Lower lobe of right lung (tissue), 2 donors: Measurements from ENCODE around the gene GRIA4. TPM values are rescaled to one million over a fixed set of nuclear protein-coding genes. Genes with fewer than 3 reads are reported as not detected.

Experiments used
- ATAC-seq, 2 donors: fragments of 200-7000 bp; cut with Tn5 transposase; one replicate each; pipeline ENCODE4 v1.9.1; 2020 to 2022; ENCODE audit warnings: mild to moderate bottlenecking in 2 of 2, moderate library complexity in 2 of 2
- DNase-seq: peaks from one replicate; pipeline ENCODE4 v3.0.0-alpha.2; 2020
- H3K27ac ChIP-seq: fragments of 200-600 bp; one replicate; pipeline ENCODE4 v1.8.0; 2022
- H3K27me3 ChIP-seq: fragments of 200-600 bp; one replicate; pipeline ENCODE4 v1.8.0; 2022; ENCODE audit warnings: low read depth
- H3K36me3 ChIP-seq: fragments of 200-600 bp; one replicate; pipeline ENCODE4 v1.8.0; 2022; ENCODE audit warnings: mild to moderate bottlenecking
- H3K4me1 ChIP-seq: fragments of 200-600 bp; one replicate; pipeline ENCODE4 v1.8.0; 2022
- H3K4me3 ChIP-seq: fragments of 200-600 bp; one replicate; pipeline ENCODE4 v1.8.0; 2022; ENCODE audit warnings: mild to moderate bottlenecking
- H3K9me3 ChIP-seq: fragments of 200-600 bp; one replicate; pipeline ENCODE4 v1.8.0; 2022
- intact Hi-C: fragments of 100-400 bp; cut with DNase I; formaldehyde crosslinking; loops from one replicate; pipeline ENCODE4 v1.11.0; 2022
- total RNA-seq: library from RNA; stranded (reverse); fragmentation: NEBNext Ultra II Directional; extraction: Animal tissue kit (Norgen Biotek cat#: 25700); gene quantifications from one replicate; pipeline ENCODE4 v1.2.1, GENCODE V29; 2021
- TF ChIP-seq, protein P1 (sequence below): fragments of 200-600 bp; IDR thresholded peaks from one replicate; pipeline ENCODE4 v1.8.0; 2022; ENCODE audit warnings: antibody characterized with exemption, mild to moderate bottlenecking
- donor health status: DM: no; HTN: yes; CAD: no; lungs with severe emphysema.

Gene GRIA4
- total RNA-seq, 1 donor from 2014 or later = not detected

- DNase-seq = no peak
- H3K27me3 ChIP-seq = peaks cover 32% of the 10 kb centered on the region
- no peak overlapping the region for H3K27ac ChIP-seq
- no peaks in the 10 kb centered on the region for H3K9me3 ChIP-seq
- no peak overlapping the region for H3K4me3 ChIP-seq
- H3K36me3 ChIP-seq = no peaks in the 10 kb centered on the region
- peaks cover 24% of the 10 kb centered on the region for H3K4me1 ChIP-seq
- TF ChIP-seq, protein P1, sequence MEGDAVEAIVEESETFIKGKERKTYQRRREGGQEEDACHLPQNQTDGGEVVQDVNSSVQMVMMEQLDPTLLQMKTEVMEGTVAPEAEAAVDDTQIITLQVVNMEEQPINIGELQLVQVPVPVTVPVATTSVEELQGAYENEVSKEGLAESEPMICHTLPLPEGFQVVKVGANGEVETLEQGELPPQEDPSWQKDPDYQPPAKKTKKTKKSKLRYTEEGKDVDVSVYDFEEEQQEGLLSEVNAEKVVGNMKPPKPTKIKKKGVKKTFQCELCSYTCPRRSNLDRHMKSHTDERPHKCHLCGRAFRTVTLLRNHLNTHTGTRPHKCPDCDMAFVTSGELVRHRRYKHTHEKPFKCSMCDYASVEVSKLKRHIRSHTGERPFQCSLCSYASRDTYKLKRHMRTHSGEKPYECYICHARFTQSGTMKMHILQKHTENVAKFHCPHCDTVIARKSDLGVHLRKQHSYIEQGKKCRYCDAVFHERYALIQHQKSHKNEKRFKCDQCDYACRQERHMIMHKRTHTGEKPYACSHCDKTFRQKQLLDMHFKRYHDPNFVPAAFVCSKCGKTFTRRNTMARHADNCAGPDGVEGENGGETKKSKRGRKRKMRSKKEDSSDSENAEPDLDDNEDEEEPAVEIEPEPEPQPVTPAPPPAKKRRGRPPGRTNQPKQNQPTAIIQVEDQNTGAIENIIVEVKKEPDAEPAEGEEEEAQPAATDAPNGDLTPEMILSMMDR = peak; percentile 17
- ATAC-seq = peak in 1 of 2 donors; percentile 49
- intact Hi-C loops = no loop called here
These were observed 512 bp upstream of the GRIA4 start for GRCh38 chr11:105609341-105609781.

DNA sequence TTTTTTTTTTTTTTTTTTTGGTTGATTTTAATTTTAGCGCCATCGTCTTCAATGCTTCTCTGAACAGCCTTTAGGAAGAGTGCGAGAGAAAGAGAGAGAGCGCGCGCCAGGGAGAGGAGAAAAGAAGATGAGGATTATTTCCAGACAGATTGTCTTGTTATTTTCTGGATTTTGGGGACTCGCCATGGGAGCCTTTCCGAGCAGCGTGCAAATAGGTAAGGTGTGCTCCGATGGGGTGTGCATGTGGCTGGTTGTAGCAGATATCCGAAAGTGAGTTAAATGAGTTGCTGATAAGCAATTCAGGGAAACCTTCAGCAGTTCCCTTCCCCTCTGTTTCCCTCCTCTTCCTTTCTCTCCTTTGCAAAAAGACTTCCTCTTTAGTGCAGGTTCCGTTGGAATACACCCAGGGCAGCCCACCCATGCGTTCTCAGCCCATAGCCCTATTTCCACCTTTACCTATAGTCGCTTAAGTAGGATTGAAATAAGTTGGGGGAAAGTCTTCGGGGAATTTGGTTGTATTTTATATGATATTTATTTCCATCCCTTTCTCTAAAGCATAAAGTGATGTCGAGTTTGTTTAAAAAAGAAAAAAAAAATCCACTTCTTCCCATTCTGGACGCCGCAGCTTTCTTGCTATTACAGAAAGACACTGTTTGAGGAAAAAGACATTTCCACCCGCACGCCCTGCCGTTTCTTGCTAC lies 1.1 kb downstream of the GRIA4 start:
- H3K27me3 ChIP-seq = peaks cover 32% of the 10 kb centered on the region
- H3K36me3 ChIP-seq = no peaks in the 10 kb centered on the region
- no peak for DNase-seq
- H3K9me3 ChIP-seq = no peaks in the 10 kb centered on the region
- ATAC-seq = no peak
- H3K4me3 ChIP-seq = peak overlapping the region; percentile 43
- TF ChIP-seq, protein P1 = no peak
- intact Hi-C loops = no loop called here
- H3K27ac ChIP-seq = no peak overlapping the region
- peaks cover 24% of the 10 kb centered on the region for H3K4me1 ChIP-seq

DNA sequence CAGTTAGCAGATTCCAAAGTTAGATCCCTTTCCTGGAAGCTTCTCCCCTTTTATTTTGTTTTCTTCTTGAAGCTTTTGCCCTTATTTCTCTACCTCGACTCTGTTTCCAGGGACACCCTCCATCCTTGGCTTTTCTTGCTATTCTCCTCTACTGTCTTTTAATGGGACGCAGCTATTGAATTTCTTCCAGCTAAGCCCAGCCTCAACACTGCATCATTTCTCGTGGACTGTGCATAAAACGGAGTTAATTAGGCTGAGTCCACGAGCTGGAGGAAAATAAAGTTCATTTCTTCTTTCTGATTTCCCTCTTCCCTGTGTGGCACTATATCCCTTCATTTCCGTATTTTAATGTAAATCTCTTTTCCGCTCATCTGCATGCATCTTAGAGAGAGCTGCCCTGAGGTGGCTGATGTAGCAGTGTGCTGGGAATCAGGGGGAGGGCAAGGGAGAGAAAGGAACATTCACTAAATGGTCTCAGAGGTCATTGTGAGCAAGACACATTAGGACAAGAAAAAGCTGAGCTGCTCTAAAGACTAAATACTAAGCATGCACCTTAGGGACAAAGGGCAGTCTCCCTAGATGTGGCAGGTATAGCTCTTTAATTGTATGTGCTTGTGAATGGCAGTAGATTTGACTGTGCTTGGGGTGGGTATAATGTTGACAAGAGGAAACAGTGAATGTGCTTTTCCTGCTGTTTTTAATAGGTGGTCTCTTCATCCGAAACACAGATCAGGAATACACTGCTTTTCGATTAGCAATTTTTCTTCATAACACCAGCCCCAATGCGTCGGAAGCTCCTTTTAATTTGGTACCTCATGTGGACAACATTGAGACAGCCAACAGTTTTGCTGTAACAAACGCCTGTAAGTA lies 1.9 kb downstream of the GRIA4 start:
- no peak overlapping the region for H3K27ac ChIP-seq
- peaks cover 32% of the 10 kb centered on the region for H3K27me3 ChIP-seq
- intact Hi-C loops = no loop called here

GRCh38 chr11:105612771-105613170 lies 2.9 kb downstream of the GRIA4 start:
- intact Hi-C loops = no loop called here
- TF ChIP-seq, protein P1 = no peak
- no peak for DNase-seq
- Histone ChIP-seq H3K36me3 (no peaks in the 10 kb centered on the region), H3K9me3 (no peaks in the 10 kb centered on the region), H3K27ac (no peak overlapping the region), H3K27me3 (peaks cover 32% of the 10 kb centered on the region), H3K4me3 (no peak overlapping the region), H3K4me1 (peaks cover 24% of the 10 kb centered on the region)
- ATAC-seq = no peak

More for the DNA sequence above, 1.9 kb downstream of the GRIA4 start:
- no peak for ATAC-seq
- DNase-seq = no peak
- Histone ChIP-seq H3K4me3 (no peak overlapping the region), H3K36me3 (no peaks in the 10 kb centered on the region), H3K9me3 (no peaks in the 10 kb centered on the region), H3K4me1 (peaks cover 24% of the 10 kb centered on the region)
- TF ChIP-seq, protein P1 = no peak

DNA sequence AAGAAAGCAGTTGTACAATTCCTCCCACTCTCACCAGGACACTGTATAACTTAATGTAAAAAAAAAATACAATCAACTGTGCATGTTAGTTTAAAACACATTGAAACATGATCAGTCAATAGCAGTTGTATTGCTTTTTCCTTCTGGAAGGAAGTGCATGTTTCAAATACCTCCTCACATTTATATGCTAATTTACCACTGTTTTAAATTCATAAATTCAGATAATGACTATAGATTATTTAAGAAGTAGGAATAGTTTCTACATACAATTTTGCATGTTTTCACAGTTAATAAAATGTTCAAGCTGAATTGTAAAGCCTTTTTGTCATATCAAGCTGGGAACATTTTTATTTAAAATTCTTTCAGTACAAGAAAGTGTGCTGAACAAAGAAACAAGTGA lies 3.3 kb downstream of the GRIA4 start:
- H3K4me3 ChIP-seq = no peak overlapping the region
- H3K27ac ChIP-seq = no peak overlapping the region
- H3K27me3 ChIP-seq = peaks cover 32% of the 10 kb centered on the region
- no peaks in the 10 kb centered on the region for H3K9me3 ChIP-seq
- ATAC-seq (no peak), DNase-seq (no peak)
- TF ChIP-seq, protein P1 = no peak
- H3K36me3 ChIP-seq = no peaks in the 10 kb centered on the region
- H3K4me1 ChIP-seq = peaks cover 24% of the 10 kb centered on the region
- intact Hi-C loops = no loop called here
